Glomerular visceral epithelial cell (primary cell): ENCODE measurements around the gene GAS2L2.

ENCODE experiments used
- DNase-seq: peaks from one replicate; pipeline ENCODE4 v3.0.0-alpha.2; 2016; ENCODE audit errors: extremely low spot score

GAS2L2 gene

GRCh38 chr17:35747540-35748017 is 5.5 kb downstream of the GAS2L2 start:
- DNase-seq: peak; percentile 77

- DNase-seq: no peak
Measured at GRCh38 chr17:35745749-35746320, 7.2 kb downstream of the GAS2L2 start.

- no peak for DNase-seq
Measured at GRCh38 chr17:35745246-35745645, 7.8 kb downstream of the GAS2L2 start.

GRCh38 chr17:35744830-35745229 is 8.2 kb downstream of the GAS2L2 start:
- DNase-seq: no peak

- DNase-seq: peak; percentile 44
Measured at GRCh38 chr17:35743626-35744328, 9.3 kb downstream of the GAS2L2 start.

GRCh38 chr17:35742896-35743477 is 10.1 kb downstream of the GAS2L2 start:
- DNase-seq: no peak

- no peak for DNase-seq
Measured at GRCh38 chr17:35742496-35742895, 10.5 kb downstream of the GAS2L2 start.

GRCh38 chr17:35740997-35741931 is 11.8 kb downstream of the GAS2L2 start:
- no peak for DNase-seq

- DNase-seq: no peak
Measured at GRCh38 chr17:35740216-35740615, 12.8 kb downstream of the GAS2L2 start.

- no peak for DNase-seq
Measured at GRCh38 chr17:35738519-35739133, 14.4 kb downstream of the GAS2L2 start.

- DNase-seq: no peak
Measured at GRCh38 chr17:35736236-35736635, 16.8 kb downstream of the GAS2L2 start.

- no peak for DNase-seq
Measured at GRCh38 chr17:35735036-35735805, 17.8 kb downstream of the GAS2L2 start.

GRCh38 chr17:35734396-35734795 is 18.6 kb downstream of the GAS2L2 start:
- no peak for DNase-seq

- DNase-seq: peak; percentile 49
Measured at GRCh38 chr17:35733366-35733765, 19.7 kb downstream of the GAS2L2 start.

- no peak for DNase-seq
Measured at GRCh38 chr17:35732806-35733136, 20.3 kb downstream of the GAS2L2 start.

GRCh38 chr17:35731917-35732805 is 20.9 kb downstream of the GAS2L2 start:
- DNase-seq: no peak

GRCh38 chr17:35731239-35731916 is 21.7 kb downstream of the GAS2L2 start, which contains the start of gene RASL10B:
RASL10B (plus strand) TSS chr17:35731639; CDS start chr17:35735185, 3,546 bp downstream.
- peak; percentile 51 for DNase-seq

- DNase-seq: no peak
Measured at GRCh38 chr17:35730400-35731005, 22.5 kb downstream of the GAS2L2 start.

- no peak for DNase-seq
Measured at GRCh38 chr17:35729405-35729833, 23.6 kb downstream of the GAS2L2 start.
